Brain microvascular endothelial cell (primary cell): Measurements from ENCODE around the gene ZNF511.

ENCODE experiments used
- DNase-seq: peaks from one replicate; pipeline ENCODE4 v3.0.0-alpha.2; 2020
- H3K27ac ChIP-seq: fragments of 250-450 bp; sonication (Bioruptor Pico); 2 replicates; pipeline ENCODE4 v1.5.1; 2020; ENCODE audit warnings: mild to moderate bottlenecking, moderate library complexity
- H3K27me3 ChIP-seq: fragments of 250-450 bp; sonication (Bioruptor Pico); replicated peaks from 2 replicates; pipeline ENCODE4 v1.5.1; 2020; ENCODE audit warnings: mild to moderate bottlenecking
- H3K36me3 ChIP-seq: fragments of 250-450 bp; sonication (Bioruptor Pico); replicated peaks from 2 replicates; pipeline ENCODE4 v1.5.1; 2020; ENCODE audit warnings: mild to moderate bottlenecking
- H3K4me3 ChIP-seq: 2 replicates; pipeline ENCODE4 v1.5.1; 2011; ENCODE audit warnings: low read depth, mild to moderate bottlenecking, control low read depth, low read length, moderate library complexity
- CTCF ChIP-seq: IDR thresholded peaks from 2 replicates; pipeline ENCODE4 v1.5.1; 2011; ENCODE audit warnings: low read depth, mild to moderate bottlenecking, moderate library complexity, low read length, control low read depth, inconsistent platforms; ENCODE audit errors: missing control alignments
- in situ Hi-C: cut with HindIII; loops from 2 replicates; pipeline ENCODE4 v1.10.0; 2017; ENCODE audit warnings: low sequenced_read_pairs, low pct_ligation_motif_present

ZNF511 gene

GRCh38 chr10:133272301-133272963 lies 36.3 kb upstream of the ZNF511 start:
- Histone ChIP-seq H3K36me3 (no peaks in the 10 kb centered on the region), H3K27ac (no peak overlapping the region), H3K27me3 (peaks cover 2% of the 10 kb centered on the region), H3K4me3 (no peak overlapping the region)
- DNase-seq = no peak
- TF ChIP-seq CTCF = no peak
- in situ Hi-C loops = no loop called here

GRCh38 chr10:133272964-133273420 lies 35.7 kb upstream of the ZNF511 start:
- H3K36me3 ChIP-seq = no peaks in the 10 kb centered on the region
- no peak overlapping the region for H3K4me3 ChIP-seq
- peaks cover 2% of the 10 kb centered on the region for H3K27me3 ChIP-seq
- no peak for DNase-seq
- in situ Hi-C loops = no loop called here
- H3K27ac ChIP-seq = no peak overlapping the region
- no peak for TF ChIP-seq CTCF

- Histone ChIP-seq H3K36me3 (no peaks in the 10 kb centered on the region), H3K27ac (no peak overlapping the region), H3K4me3 (no peak overlapping the region), H3K27me3 (peaks cover 2% of the 10 kb centered on the region)
- no peak for DNase-seq
- TF ChIP-seq CTCF = no peak
- in situ Hi-C loops = no loop called here
Measured at GRCh38 chr10:133273534-133274143, 35.1 kb upstream of the ZNF511 start.

- no peak for DNase-seq
- Histone ChIP-seq H3K4me3 (no peak overlapping the region), H3K27me3 (peaks cover 2% of the 10 kb centered on the region), H3K27ac (no peak overlapping the region), H3K36me3 (peaks cover 3% of the 10 kb centered on the region)
- in situ Hi-C loops = no loop called here
- peak; percentile 19 for TF ChIP-seq CTCF
Measured at GRCh38 chr10:133274751-133275683, 33.7 kb upstream of the ZNF511 start.

GRCh38 chr10:133275684-133276092 lies 33.0 kb upstream of the ZNF511 start:
- Histone ChIP-seq H3K36me3 (peaks cover 6% of the 10 kb centered on the region), H3K4me3 (no peak overlapping the region), H3K27me3 (peaks cover 2% of the 10 kb centered on the region), H3K27ac (no peak overlapping the region)
- in situ Hi-C loops = no loop called here
- TF ChIP-seq CTCF = no peak
- no peak for DNase-seq
